K562 (cell line): ENCODE measurements around the gene SCGB2B2. TPM values are rescaled to one million over a fixed set of nuclear protein-coding genes. Genes with fewer than 3 reads are reported as not detected.

Experiments
- CTBP1 ChIP-seq: fragments of 450-650 bp; IDR thresholded peaks from 2 replicates; pipeline ENCODE4 v1.6.1; 2016; ENCODE audit warnings: borderline replicate concordance
- ELK3 ChIP-seq: fragments of 450-650 bp; formaldehyde crosslinking; IDR thresholded peaks from 2 replicates; pipeline ENCODE4 v1.4.0; 2020; ENCODE audit warnings: mild to moderate bottlenecking
- HMG20A ChIP-seq: fragments of 450-650 bp; formaldehyde crosslinking; conservative IDR thresholded peaks from 2 replicates; pipeline ENCODE4 v1.4.0; 2020; ENCODE audit warnings: mild to moderate bottlenecking, mixed read lengths
- IRF2 ChIP-seq: sonication (generic); formaldehyde crosslinking; IDR thresholded peaks from 2 replicates; pipeline ENCODE4 v1.8.1; 2022; ENCODE audit warnings: mild to moderate bottlenecking, missing genetic modification reagents
- LEF1 ChIP-seq: fragments of 450-650 bp; IDR thresholded peaks from 2 replicates; pipeline ENCODE4 v1.6.1; 2016; ENCODE audit warnings: mild to moderate bottlenecking
- NBN ChIP-seq: fragments of 450-650 bp; IDR thresholded peaks from 2 replicates; pipeline ENCODE4 v1.6.1; 2016; ENCODE audit warnings: low read depth, mild to moderate bottlenecking
- PYGO2 ChIP-seq: fragments of 450-650 bp; IDR thresholded peaks from 2 replicates; pipeline ENCODE4 v1.6.1; 2016; ENCODE audit warnings: mild to moderate bottlenecking, missing genetic modification characterization, moderate library complexity, missing compliant biosample characterization
- RAD21 ChIP-seq, 2 experiments: fragments of 250-450 bp in 1 of 2; fragments of 450-650 bp in 1 of 2; sonication (Bioruptor Pico) in 1 of 2; formaldehyde crosslinking in 1 of 2; IDR thresholded peaks in 1 of 2; conservative IDR thresholded peaks in 1 of 2; 2 replicates each; pipeline versions ENCODE4 v1.4.0 to v1.8.0; 2020 to 2022; ENCODE audit warnings: mild to moderate bottlenecking in 2 of 2, moderate library complexity in 1 of 2
- RCOR1 ChIP-seq, 2 experiments: IDR thresholded peaks; 2 replicates each; pipeline ENCODE4 v1.6.1; 2012; ENCODE audit warnings: low read depth in 2 of 2, low read length in 2 of 2, borderline replicate concordance in 1 of 2, improper control_type of control experiment in 1 of 2
- SAP30 ChIP-seq: fragments of 200-600 bp; sonication (generic); IDR thresholded peaks from 2 replicates; pipeline ENCODE4 v1.6.1; 2012; ENCODE audit warnings: borderline replicate concordance, low read depth, mild to moderate bottlenecking, moderate library complexity, low read length, control low read depth, inconsistent platforms; ENCODE audit not compliant: insufficient read depth, poor library complexity, severe bottlenecking
- TRIM24 ChIP-seq, 2 experiments: fragments of 450-650 bp; IDR thresholded peaks; 2 replicates each; pipeline ENCODE4 v1.6.1; 2016
- TSHZ1 ChIP-seq: fragments of 250-450 bp; sonication (Bioruptor Pico); IDR thresholded peaks from 2 replicates; pipeline ENCODE4 v1.4.0; 2020; ENCODE audit warnings: mild to moderate bottlenecking, moderate library complexity
- ZBTB11 ChIP-seq, 3 experiments: fragments of 200-800 bp in 1 of 3; fragments of 250-450 bp in 1 of 3; fragments of 450-650 bp in 1 of 3; sonication (Bioruptor Pico) in 1 of 3; sonication (Bioruptor generic) in 1 of 3; formaldehyde crosslinking in 1 of 3; IDR thresholded peaks; 2 replicates each; pipeline versions ENCODE4 v1.6.1 to v1.8.0; 2016 to 2022; ENCODE audit warnings: mild to moderate bottlenecking in 2 of 3, missing genetic modification characterization in 2 of 3, missing compliant biosample characterization in 1 of 3, moderate library complexity in 1 of 3
- ZC3H11A ChIP-seq: IDR thresholded peaks from 2 replicates; pipeline ENCODE4 v1.6.1; 2012; ENCODE audit warnings: low read depth, low read length, improper control_type of control experiment
- ZNF282 ChIP-seq: sonication (generic); formaldehyde crosslinking; IDR thresholded peaks from 2 replicates; pipeline ENCODE4 v1.8.1; 2023; ENCODE audit warnings: missing genetic modification reagents
- ZNF512 ChIP-seq: IDR thresholded peaks from 2 replicates; pipeline ENCODE4 v1.6.1; 2016; ENCODE audit warnings: missing genetic modification characterization, missing compliant biosample characterization
- polyA plus RNA-seq, 8 experiments: library from polyadenylated mRNA; depleted of rRNA in 4 of 8; stranded (reverse) in 5 of 8; unstranded in 3 of 8; fragments of >200 nt; fragmentation: Nextera tagmentation in 2 of 8; fragmentation: Illumina TruSeq in 1 of 8; extraction: Ambion mirVana in 2 of 8; extraction: Trizol in 1 of 8; gene quantifications; 2 replicates each; pipeline versions ENCODE4 v1.2.1 to v1.2.3, GENCODE V29; 2011 to 2014; ENCODE audit warnings: inconsistent platforms in 1 of 8, missing spikeins in 1 of 8
- total RNA-seq, 7 experiments: library from RNA; depleted of rRNA in 6 of 7; stranded (reverse); fragments of >200 nt in 6 of 7; fragmentation: Illumina TruSeq in 2 of 7; extraction: Trizol in 2 of 7; gene quantifications; 2 replicates each; pipeline versions ENCODE4 v1.2.1 to v1.2.3, GENCODE V29; 2011 to 2021; ENCODE audit warnings: low replicate concordance in 1 of 7
- TF ChIP-seq, protein P1 (sequence below): sonication (generic); formaldehyde crosslinking; IDR thresholded peaks from 2 replicates; pipeline ENCODE4 v1.9.0; 2022; ENCODE audit warnings: mild to moderate bottlenecking, missing genetic modification reagents

The SCGB2B2 gene
- total and polyA plus RNA-seq, 9 of the 15 experiments (the other 6 are each of a cell fraction or from before 2014, with no cell fraction given): not detected

- TF ChIP-seq ZNF512 (no peak), HMG20A (CRISPR knock-in tag) (no peak), TSHZ1 (CRISPR knock-in tag) (no peak), CTBP1 (no peak), TRIM24 (IDR thresholded peaks at IDR 0.05) (no peak), PYGO2 (tag) (no peak), ZNF282 (CRISPR knock-in tag) (no peak), IRF2 (CRISPR knock-in tag) (no peak), ZBTB11 (CRISPR knock-in tag; IDR thresholded peaks at IDR 0.05) (no peak), ZC3H11A (no peak), NBN (no peak), LEF1 (no peak), SAP30 (no peak), RAD21 (CRISPR knock-in tag; conservative IDR thresholded peaks at IDR 0.05 in 1 of 2, IDR thresholded peaks at IDR 0.05 in 1 of 2) (peak; percentile 54 to 84), RCOR1 (IDR thresholded peaks at IDR 0.05; ENCODE audit: borderline replicate concordance in 1 of 2, low read depth in 2 of 2, low read length in 2 of 2) (0 out of 4 replicates have a peak, but pooled peaks of 1 of the 2 experiments have one; percentile 9), ELK3 (CRISPR knock-in tag) (no peak)
- TF ChIP-seq, protein P1, sequence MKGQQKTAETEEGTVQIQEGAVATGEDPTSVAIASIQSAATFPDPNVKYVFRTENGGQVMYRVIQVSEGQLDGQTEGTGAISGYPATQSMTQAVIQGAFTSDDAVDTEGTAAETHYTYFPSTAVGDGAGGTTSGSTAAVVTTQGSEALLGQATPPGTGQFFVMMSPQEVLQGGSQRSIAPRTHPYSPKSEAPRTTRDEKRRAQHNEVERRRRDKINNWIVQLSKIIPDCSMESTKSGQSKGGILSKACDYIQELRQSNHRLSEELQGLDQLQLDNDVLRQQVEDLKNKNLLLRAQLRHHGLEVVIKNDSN (CRISPR knock-in tag): no peak
Measured at GRCh38 chr19:34639491-34640085, 37.4 kb downstream of the SCGB2B2 start (continued).
